ENCODE measurements around the gene ARL15.

The ARL15 gene

GRCh38 chr5:54001976-54002775, 308.2 kb downstream of the ARL15 start:
- H3K4me3 ChIP-seq (replicated peaks; ENCODE audit: low read depth, low read length): no peak overlapping the region
- TF ChIP-seq CTCF (IDR thresholded peaks at IDR 0.05; ENCODE audit: low read length, missing control alignments): no peak
- no peak for DNase-seq (ENCODE audit: low read depth)

GRCh38 chr5:54000011-54000410, 310.4 kb downstream of the ARL15 start:
- TF ChIP-seq CTCF (IDR thresholded peaks at IDR 0.05; ENCODE audit: low read length, missing control alignments): no peak
- DNase-seq (ENCODE audit: low read depth): no peak
- no peak overlapping the region for H3K4me3 ChIP-seq (replicated peaks; ENCODE audit: low read depth, low read length)

GRCh38 chr5:53997736-53998627, 312.4 kb downstream of the ARL15 start:
- no peak for TF ChIP-seq CTCF (IDR thresholded peaks at IDR 0.05; ENCODE audit: low read length, missing control alignments)
- no peak overlapping the region for H3K4me3 ChIP-seq (replicated peaks; ENCODE audit: low read depth, low read length)
- no peak for DNase-seq (ENCODE audit: low read depth)

- H3K4me3 ChIP-seq (replicated peaks; ENCODE audit: low read depth, low read length): no peak overlapping the region
- DNase-seq (ENCODE audit: low read depth): no peak
- no peak for TF ChIP-seq CTCF (IDR thresholded peaks at IDR 0.05; ENCODE audit: low read length, missing control alignments)
Observed at GRCh38 chr5:53996008-53996407, 314.4 kb downstream of the ARL15 start.

GRCh38 chr5:53994148-53994547, 316.2 kb downstream of the ARL15 start:
- TF ChIP-seq CTCF (IDR thresholded peaks at IDR 0.05; ENCODE audit: low read length, missing control alignments): no peak
- DNase-seq (ENCODE audit: low read depth): peak; percentile 77
- no peak overlapping the region for H3K4me3 ChIP-seq (replicated peaks; ENCODE audit: low read depth, low read length)

GRCh38 chr5:53991942-53992341, 318.4 kb downstream of the ARL15 start:
- no peak overlapping the region for H3K4me3 ChIP-seq (replicated peaks; ENCODE audit: low read depth, low read length)
- DNase-seq (ENCODE audit: low read depth): peak; percentile 51
- peak; percentile 47 for TF ChIP-seq CTCF (IDR thresholded peaks at IDR 0.05; ENCODE audit: low read length, missing control alignments)

Measured in fibroblast of pulmonary artery (primary cell).